GM12892 (cell line): ENCODE data around the gene ANKH.

Source experiments
- POLR2A ChIP-seq: IDR thresholded peaks from 2 replicates; pipeline ENCODE4 v1.6.1; 2011; ENCODE audit warnings: low read depth, low read length, control low read depth
- POLR2AphosphoS5 ChIP-seq: IDR thresholded peaks from 2 replicates; pipeline ENCODE4 v1.6.1; 2011; ENCODE audit warnings: low read depth, low read length, control low read depth
- TAF1 ChIP-seq: IDR thresholded peaks from 2 replicates; pipeline ENCODE4 v1.6.1; 2011; ENCODE audit warnings: low read depth, mild to moderate bottlenecking, control low read depth, low read length, borderline replicate concordance

- no peak for TF ChIP-seq POLR2A
- no peak for TF ChIP-seq TAF1
- no peak for TF ChIP-seq POLR2AphosphoS5
Observed at GRCh38 chr5:14771972-14772371, 99.6 kb downstream of the ANKH start.
